MM.1S (cell line): Measurements from ENCODE around the gene LINGO1.

Experiments
- EZH2 ChIP-seq: fragments of 300-600 bp; sonication (generic); optimal IDR thresholded peaks from 2 replicates; pipeline ENCODE3; 2017; ENCODE audit warnings: low read depth, mild to moderate bottlenecking, antibody characterized with exemption, low read length, mixed read lengths
- EZH2phosphoT487 ChIP-seq: fragments of 300-600 bp; sonication (generic); IDR thresholded peaks from 2 replicates; pipeline ENCODE4 v1.6.1; 2018; ENCODE audit warnings: antibody characterized with exemption, low read length
- TF ChIP-seq, protein P1 (sequence below): fragments of 300-600 bp; sonication (generic); IDR thresholded peaks from 2 replicates; pipeline ENCODE4 v1.5.1; 2016; ENCODE audit warnings: antibody characterized with exemption, low read length, mixed read lengths

DNA sequence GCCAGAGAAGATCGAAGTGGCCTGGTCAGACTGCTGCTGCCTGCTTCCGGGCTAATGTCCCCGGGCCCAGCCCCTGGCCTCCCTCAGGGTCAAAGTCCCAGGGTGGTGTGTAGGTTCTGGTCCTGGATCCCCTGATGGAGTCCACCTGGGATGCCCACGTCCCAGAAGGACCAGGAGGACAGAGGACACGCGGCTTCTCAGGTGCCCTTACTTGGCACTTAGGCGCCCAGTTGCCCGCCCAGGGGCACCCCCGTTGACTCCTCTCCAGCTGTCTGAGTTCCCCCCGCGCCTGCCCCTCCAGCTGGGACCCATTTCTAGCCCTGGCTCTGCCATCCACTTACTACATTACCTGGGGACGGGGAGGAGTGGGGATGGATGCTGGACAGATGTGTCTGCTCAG lies 44.6 kb downstream of the LINGO1 start:
- TF ChIP-seq, protein P1, sequence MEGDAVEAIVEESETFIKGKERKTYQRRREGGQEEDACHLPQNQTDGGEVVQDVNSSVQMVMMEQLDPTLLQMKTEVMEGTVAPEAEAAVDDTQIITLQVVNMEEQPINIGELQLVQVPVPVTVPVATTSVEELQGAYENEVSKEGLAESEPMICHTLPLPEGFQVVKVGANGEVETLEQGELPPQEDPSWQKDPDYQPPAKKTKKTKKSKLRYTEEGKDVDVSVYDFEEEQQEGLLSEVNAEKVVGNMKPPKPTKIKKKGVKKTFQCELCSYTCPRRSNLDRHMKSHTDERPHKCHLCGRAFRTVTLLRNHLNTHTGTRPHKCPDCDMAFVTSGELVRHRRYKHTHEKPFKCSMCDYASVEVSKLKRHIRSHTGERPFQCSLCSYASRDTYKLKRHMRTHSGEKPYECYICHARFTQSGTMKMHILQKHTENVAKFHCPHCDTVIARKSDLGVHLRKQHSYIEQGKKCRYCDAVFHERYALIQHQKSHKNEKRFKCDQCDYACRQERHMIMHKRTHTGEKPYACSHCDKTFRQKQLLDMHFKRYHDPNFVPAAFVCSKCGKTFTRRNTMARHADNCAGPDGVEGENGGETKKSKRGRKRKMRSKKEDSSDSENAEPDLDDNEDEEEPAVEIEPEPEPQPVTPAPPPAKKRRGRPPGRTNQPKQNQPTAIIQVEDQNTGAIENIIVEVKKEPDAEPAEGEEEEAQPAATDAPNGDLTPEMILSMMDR, result no peak
- no peak for TF ChIP-seq EZH2
- no peak for TF ChIP-seq EZH2phosphoT487
